Measurements from ENCODE around the gene SPSB1.

SPSB1 gene

GRCh38 chr1:9292361-9293240 is at the start of gene SPSB1:
SPSB1 (plus strand) TSS chr1:9292894; CDS start chr1:9355892, 62,998 bp downstream.
- DNase-seq = no peak

GRCh38 chr1:9243066-9243739 is 49.5 kb upstream of the SPSB1 start:
- DNase-seq = no peak

- no peak for DNase-seq
Observed at GRCh38 chr1:9244501-9245229, 48.0 kb upstream of the SPSB1 start.

- no peak for DNase-seq
Observed at GRCh38 chr1:9245230-9245619, 47.5 kb upstream of the SPSB1 start.

- no peak for DNase-seq
Observed at GRCh38 chr1:9245661-9246060, 47.0 kb upstream of the SPSB1 start.

- DNase-seq = no peak
Observed at GRCh38 chr1:9246215-9246614, 46.5 kb upstream of the SPSB1 start.

GRCh38 chr1:9246841-9247785 is 45.6 kb upstream of the SPSB1 start:
- no peak for DNase-seq

GRCh38 chr1:9247894-9248293 is 44.8 kb upstream of the SPSB1 start:
- DNase-seq = no peak

GRCh38 chr1:9248341-9249262 is 44.1 kb upstream of the SPSB1 start:
- DNase-seq = no peak

- no peak for DNase-seq
Observed at GRCh38 chr1:9249263-9249533, 43.5 kb upstream of the SPSB1 start.

- DNase-seq = peak; percentile 12
Observed at GRCh38 chr1:9249534-9250410, 42.9 kb upstream of the SPSB1 start.

- DNase-seq = no peak
Observed at GRCh38 chr1:9250411-9251381, 42.0 kb upstream of the SPSB1 start.

- no peak for DNase-seq
Observed at GRCh38 chr1:9251501-9251900, 41.2 kb upstream of the SPSB1 start.

GRCh38 chr1:9253004-9253403 is 39.7 kb upstream of the SPSB1 start:
- no peak for DNase-seq

- DNase-seq = no peak
Observed at GRCh38 chr1:9253453-9254105, 39.1 kb upstream of the SPSB1 start.

GRCh38 chr1:9256332-9256731 is 36.4 kb upstream of the SPSB1 start:
- DNase-seq = no peak

- no peak for DNase-seq
Observed at GRCh38 chr1:9257851-9258250, 34.8 kb upstream of the SPSB1 start.

GRCh38 chr1:9258629-9259028 is 34.1 kb upstream of the SPSB1 start:
- no peak for DNase-seq

All from NK-92 treated with Interleukin-12 subunit alpha and Interleukin-12 subunit beta, amount 100 ng/mL, for 24 hours (cell line).